CD4-positive, alpha-beta T cell treated with Interleukin-17A for 1 hour (primary cell): Measurements from ENCODE around the gene MAJIN.

Experiments used
- DNase-seq: peaks from one replicate; pipeline ENCODE4 v3.0.0-alpha.2; 2020

Gene MAJIN

DNA sequence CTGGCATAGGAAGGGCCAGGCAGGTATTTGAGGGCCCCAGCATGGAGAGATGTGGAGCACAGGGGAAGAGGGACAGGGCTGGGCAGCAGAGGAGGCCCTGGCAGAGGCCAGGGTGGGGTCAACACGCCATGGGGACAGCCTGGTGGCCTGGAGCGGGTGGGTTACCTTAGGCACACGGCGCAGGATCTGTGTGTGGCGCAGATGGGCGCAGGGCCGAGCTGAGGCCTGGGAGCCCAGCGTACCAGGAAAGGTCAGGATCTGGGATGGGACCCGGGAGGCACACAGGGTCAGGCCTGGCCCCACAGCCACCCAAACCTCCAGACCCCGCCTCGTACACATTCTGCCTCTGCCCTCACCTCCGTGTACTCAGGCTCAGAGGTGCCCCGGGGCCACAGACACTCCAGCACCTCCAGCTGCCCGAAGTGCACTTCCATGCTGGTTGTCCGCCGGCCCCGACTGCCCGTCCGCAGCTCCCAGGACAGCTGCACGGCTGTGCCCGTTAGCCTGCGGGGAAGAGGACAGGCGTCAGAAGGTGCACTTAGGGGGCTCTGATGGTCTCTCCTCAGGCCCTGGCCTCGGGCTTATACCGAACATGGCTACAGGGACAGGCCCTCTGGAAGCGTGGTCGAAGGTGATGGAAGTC is 61.3 kb downstream of the MAJIN start:
- no peak for DNase-seq

GRCh38 chr11:64909653-64910343 is 62.1 kb downstream of the MAJIN start:
- no peak for DNase-seq

GRCh38 chr11:64908766-64909165 is 63.1 kb downstream of the MAJIN start:
- no peak for DNase-seq

GRCh38 chr11:64906314-64906635 is 65.6 kb downstream of the MAJIN start:
- DNase-seq, result no peak

GRCh38 chr11:64905516-64906313 is 66.2 kb downstream of the MAJIN start:
- no peak for DNase-seq

DNA sequence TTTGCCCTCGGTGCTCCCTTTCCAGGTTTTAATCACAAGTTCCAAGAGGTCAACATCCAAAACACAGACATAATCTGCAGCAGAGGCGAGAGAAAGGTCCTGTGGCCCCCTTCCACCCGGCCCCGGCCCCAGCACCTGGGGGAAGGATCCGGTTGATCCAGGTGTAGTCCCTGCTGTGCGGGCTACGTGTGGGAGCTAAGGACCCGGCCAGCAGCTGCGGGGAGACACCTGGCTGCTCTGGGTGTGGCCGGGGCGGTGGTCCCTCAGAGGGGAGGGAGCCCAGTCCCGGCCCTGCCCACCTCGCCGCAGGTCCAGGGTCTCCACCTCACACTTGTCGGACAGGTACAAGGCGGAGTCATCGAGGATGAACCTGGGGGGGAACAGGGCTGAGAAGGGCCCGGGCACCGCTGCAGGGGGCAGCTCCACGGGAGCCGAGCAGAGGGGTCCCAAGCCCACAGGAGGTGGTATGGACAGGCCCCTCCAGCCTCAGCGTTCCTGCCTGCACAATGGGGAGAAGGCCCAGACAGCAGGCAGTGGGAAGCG is 68.5 kb downstream of the MAJIN start:
- DNase-seq, result no peak

DNA sequence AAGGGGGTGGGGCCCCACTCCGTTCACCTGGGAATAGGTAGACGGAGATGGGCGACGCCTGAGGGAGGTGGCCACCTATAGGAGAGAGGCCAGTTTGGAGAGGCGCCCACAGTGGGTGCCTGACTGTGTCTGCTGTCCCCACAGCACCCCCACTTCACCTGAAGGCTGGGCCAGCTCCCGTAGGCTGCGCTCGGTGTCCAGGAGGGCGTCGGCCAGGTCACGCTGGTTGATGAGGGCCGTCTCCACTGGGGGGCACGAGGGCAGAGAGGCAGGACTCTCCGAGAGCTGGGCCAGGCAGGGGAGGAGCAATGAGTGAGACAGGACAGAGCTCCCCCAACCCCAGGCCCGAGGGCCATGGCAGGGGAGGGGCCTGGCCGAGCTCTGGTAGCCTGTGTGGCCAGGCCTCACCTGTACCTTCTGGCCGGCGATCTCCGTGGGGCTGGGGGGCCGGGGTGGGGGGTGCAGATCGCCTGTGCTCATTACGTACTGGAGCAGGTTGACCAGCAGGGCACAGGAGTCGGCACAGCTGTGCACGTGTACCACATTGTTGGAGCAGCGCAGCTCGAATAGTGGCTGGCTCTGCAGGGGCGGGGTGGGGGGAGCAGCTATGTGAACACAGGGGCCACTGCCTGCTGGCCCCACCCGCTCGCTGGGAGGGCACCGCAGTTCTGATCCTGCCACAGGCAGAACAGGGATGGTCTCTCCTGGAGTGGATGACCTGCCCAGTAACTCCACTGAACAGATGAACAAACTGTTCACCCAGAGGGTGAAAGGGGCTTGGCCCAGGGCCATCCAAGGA is 69.6 kb downstream of the MAJIN start:
- no peak for DNase-seq

DNA sequence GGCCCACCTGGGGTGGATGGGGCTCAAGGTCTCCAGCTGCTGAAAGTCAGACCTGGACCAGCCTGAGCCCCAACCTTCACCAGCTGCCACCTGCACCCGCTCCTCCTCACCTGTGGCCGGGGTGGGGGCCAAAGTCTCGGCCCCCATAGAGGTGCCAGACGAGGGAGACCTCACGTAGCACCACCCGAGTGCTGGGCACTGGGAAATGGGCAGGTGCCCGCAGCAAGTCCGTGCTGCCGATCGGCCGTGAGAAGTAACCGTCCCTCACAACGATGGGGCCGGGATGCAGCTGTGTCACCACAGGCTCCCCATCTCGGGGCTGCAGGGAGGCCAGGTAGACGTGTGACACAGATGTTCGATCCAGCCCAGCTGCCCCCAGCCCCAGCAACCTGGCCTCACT is 71.1 kb downstream of the MAJIN start:
- no peak for DNase-seq

DNA sequence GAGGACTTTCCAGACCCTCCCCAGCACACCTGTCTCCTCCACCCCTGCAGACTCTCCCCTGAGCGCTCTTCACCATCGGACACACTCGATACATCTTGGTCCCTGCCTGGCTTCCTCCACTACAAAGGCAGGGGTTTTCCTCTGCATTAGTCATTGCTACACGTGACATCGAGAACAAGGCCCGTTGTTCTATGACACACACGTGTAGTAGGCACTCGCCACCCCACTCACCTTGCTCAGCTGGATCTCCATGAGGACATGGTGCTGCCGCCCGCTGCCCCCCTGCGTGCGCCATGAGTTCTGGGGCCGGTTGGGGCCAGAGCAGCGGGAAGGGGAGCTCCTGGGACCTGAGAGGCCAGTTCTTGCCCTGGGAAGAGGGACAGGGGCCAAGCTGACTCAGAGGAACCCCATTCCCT is 71.6 kb downstream of the MAJIN start:
- DNase-seq, result peak; percentile 89

- no peak for DNase-seq
Observed at GRCh38 chr11:64898541-64898940, 73.4 kb downstream of the MAJIN start.

- DNase-seq, result no peak
Observed at GRCh38 chr11:64898076-64898445, 73.8 kb downstream of the MAJIN start.

- DNase-seq, result no peak
Observed at GRCh38 chr11:64897381-64898075, 74.4 kb downstream of the MAJIN start.

- no peak for DNase-seq
Observed at GRCh38 chr11:64896448-64897022, 75.4 kb downstream of the MAJIN start.

GRCh38 chr11:64894812-64895452 is 77.0 kb downstream of the MAJIN start:
- no peak for DNase-seq

DNA sequence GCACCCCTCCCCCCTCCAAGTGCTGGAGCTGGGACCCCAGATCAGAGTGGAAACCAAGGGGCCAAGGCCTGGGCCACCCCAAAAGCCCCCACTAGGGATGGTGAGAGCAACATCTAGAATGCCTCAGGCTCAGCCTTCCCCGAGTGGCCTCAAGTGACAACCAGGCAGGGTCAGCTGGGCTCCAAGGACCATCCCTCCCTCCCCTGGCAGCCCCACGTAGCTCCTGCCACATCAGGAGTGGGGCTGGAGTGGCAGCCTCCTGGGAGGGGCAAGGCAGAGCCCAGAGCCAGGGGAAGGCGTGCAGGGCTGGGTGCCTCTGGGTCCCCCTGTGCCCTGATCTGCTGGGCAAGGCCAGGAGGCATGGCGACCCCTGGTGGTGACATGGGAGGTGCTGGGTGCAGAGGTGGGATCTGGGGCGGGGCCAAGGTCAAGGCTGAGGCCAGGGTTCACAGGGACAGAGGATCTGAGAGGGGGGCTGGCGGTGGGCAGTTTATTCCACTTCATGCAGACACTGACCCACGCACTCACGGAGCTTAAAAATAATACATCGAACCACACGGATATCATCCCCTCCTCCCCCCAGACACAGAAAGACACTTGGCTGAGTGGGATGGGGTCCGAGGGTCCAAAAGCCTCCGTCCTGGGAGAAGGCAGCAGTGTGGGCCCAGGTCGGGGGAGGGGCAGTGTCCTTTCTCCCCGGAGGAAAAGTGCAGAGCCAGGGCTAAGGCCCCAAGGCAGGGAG is 77.7 kb downstream of the MAJIN start:
- peak; percentile 90 for DNase-seq

DNA sequence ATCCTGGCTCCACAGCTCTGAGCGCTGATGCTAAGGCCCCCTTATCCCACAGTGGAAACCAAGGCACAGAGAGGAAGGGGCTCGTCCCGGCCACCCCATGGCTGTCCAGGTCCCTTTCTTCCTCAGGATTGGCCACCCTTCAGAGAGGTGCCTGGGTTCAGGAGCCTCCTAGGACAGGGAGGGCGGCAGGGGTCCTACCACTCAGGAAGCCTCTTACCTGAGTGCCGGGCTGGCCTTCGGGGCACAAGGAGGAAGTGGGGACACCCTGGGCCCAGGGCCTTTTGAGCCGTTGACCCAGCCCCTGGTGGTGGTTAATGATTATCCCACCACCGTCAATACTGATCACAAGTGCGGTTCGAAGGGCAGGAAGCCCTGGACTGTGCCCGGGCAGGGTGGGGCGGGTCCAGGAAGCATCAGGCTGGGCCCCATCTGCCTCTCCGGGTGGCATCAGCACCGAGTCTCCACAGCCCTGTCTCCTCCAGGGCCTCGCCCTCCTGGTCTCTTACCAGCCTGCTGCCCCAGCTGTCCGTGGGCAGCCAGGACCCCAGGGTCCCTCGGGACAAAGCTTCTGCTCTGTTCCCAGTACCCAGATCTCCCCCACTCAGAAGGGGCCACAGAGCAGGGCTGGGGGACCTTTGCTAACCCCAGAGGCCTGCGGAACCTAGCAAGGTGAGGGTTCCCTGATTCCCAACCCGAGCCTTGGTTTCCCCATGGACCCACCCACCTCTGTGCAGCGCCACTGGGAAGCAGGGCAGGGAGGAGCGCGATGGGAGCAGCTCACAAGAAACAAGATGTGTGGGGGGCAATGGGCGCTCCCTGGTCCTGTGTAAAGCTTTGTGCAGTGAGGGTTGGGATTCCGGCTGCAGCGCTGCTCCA is 78.5 kb downstream of the MAJIN start:
- no peak for DNase-seq

DNA sequence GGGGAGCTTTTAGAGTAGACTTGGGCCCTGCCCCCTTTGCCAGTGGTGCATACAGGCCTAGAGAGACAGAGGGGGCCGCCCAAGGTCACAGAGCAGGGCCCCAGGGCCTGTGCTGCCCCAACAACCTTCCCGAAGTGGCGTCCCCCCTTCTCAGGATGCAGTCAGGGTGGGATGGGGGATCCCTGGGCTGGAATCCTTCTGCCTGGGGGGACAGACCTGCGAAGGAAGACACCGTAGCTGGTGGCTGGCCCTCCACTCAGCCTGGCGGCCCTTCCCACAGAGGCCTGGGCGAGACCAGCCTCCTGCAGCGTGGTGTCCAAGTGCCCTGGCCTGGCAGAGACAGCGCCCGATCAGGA is 79.1 kb downstream of the MAJIN start:
- DNase-seq, result no peak

GRCh38 chr11:64892411-64892831 is 79.5 kb downstream of the MAJIN start:
- DNase-seq, result no peak

DNA sequence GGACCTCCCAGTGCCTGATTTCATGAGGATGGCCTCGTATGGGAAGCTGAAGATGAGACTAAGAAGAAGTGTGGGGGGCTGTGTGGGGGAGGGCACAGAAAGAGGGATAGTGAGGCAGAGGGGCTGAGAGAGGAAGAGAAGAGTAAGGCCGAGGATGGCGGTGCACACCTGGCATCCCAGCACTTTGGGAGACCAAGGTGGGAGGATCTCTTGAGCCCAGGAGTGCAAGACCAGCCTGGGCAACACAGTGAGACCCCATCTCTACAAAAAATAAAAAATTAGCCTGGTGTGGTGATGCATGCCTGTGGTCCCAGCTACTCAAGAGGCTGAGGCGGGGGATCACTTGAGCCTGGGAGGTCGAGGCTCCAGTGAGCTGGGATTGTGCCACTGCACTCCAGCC is 80.0 kb downstream of the MAJIN start:
- DNase-seq, result no peak
